ENCODE measurements around the gene STX2. TPM values are rescaled to one million over a fixed set of nuclear protein-coding genes. Genes with fewer than 3 reads are reported as not detected.

STX2 gene
- total and polyA plus RNA-seq, 10 of the 15 experiments (the other 5 are each of a cell fraction or from before 2014, with no cell fraction given) = 6.0 to 22.2 (median 10.0) TPM

- ChIA-PET SMC1A (ENCODE audit: uncharacterized antibody, unreplicated experiment) (interaction anchor here (0.6 to 2.5 kb wide), 7 partner anchors 9 to 307 kb away, joined by 3 to 11 read pairs (median 6); no protein-coding TSS in a partner anchor), RAD21 (ENCODE audit: unreplicated experiment) (interaction anchor here (1.2 to 2.5 kb wide), 3 partner anchors 9 to 268 kb away, joined by 3 to 13 read pairs (median 3); no protein-coding TSS in a partner anchor), CTCF (interaction anchor here (0.9 to 2.8 kb wide), 7 partner anchors 9 to 307 kb away, joined by 3 to 33 read pairs (median 4); partner anchors contain the start of gene ADGRD1), POLR2A (no interaction called here)
- H3K9ac ChIP-seq (ENCODE audit: control insufficient read depth, insufficient read depth, low read length) = no peak overlapping the region
- DNase-seq (ENCODE audit: low read depth, low spot score) (no peak), FAIRE-seq (no peak), ATAC-seq (no peak)
- no peak overlapping the region for H3K27ac ChIP-seq (ENCODE audit: control insufficient read depth, insufficient read depth)
- H3K4me1 ChIP-seq (ENCODE audit: control insufficient read depth, insufficient read depth, low read length) = no peaks in the 10 kb centered on the region; the same call in 1 of the 2 replicates
- H3K4me2 ChIP-seq (ENCODE audit: control insufficient read depth, insufficient read depth) = no peak overlapping the region
- peaks cover 4 to 5% of the 10 kb centered on the region in 2 experiments; a peak in 3 of 4 replicates for H3K36me3 ChIP-seq (ENCODE audit: control insufficient read depth in 2 of 2, insufficient read depth in 2 of 2, low read length in 1 of 2)
- intact Hi-C loops (cut with micrococcal nuclease; ENCODE audit: unreplicated experiment) = loop anchor here (5.0 kb wide), 1 partner anchor 307 kb away; no protein-coding TSS in a partner anchor
- H3K27me3 ChIP-seq (replicated peaks in 1 of 2; ENCODE audit: control insufficient read depth in 2 of 2, insufficient read depth in 2 of 2, low read length in 1 of 2) = no peaks in the 10 kb centered on the region
- no TSS peak for BruUV-seq (replicated peaks)
- in situ Hi-C loops (cut with MboI) = no loop called here
- 98% methylated on average over 6 of the region's 6 CpGs for whole genome bisulfite sequencing (ENCODE audit: insufficient coverage, insufficient replicate concordance, low lambda C conversion rate, missing lambda C conversion rate)
- H2AFZ ChIP-seq (ENCODE audit: control insufficient read depth, low read depth, low read length) = no peak overlapping the region
- H3K9me3 ChIP-seq (replicated peaks; ENCODE audit: control insufficient read depth, insufficient read depth, low read length) = no peaks in the 10 kb centered on the region
- TF ChIP-seq, protein P1, sequence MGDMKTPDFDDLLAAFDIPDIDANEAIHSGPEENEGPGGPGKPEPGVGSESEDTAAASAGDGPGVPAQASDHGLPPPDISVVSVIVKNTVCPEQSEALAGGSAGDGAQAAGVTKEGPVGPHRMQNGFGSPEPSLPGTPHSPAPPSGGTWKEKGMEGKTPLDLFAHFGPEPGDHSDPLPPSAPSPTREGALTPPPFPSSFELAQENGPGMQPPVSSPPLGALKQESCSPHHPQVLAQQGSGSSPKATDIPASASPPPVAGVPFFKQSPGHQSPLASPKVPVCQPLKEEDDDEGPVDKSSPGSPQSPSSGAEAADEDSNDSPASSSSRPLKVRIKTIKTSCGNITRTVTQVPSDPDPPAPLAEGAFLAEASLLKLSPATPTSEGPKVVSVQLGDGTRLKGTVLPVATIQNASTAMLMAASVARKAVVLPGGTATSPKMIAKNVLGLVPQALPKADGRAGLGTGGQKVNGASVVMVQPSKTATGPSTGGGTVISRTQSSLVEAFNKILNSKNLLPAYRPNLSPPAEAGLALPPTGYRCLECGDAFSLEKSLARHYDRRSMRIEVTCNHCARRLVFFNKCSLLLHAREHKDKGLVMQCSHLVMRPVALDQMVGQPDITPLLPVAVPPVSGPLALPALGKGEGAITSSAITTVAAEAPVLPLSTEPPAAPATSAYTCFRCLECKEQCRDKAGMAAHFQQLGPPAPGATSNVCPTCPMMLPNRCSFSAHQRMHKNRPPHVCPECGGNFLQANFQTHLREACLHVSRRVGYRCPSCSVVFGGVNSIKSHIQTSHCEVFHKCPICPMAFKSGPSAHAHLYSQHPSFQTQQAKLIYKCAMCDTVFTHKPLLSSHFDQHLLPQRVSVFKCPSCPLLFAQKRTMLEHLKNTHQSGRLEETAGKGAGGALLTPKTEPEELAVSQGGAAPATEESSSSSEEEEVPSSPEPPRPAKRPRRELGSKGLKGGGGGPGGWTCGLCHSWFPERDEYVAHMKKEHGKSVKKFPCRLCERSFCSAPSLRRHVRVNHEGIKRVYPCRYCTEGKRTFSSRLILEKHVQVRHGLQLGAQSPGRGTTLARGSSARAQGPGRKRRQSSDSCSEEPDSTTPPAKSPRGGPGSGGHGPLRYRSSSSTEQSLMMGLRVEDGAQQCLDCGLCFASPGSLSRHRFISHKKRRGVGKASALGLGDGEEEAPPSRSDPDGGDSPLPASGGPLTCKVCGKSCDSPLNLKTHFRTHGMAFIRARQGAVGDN (IDR thresholded peaks at IDR 0.05) = no peak
- TF ChIP-seq BACH1 (IDR thresholded peaks at IDR 0.05; ENCODE audit: borderline replicate concordance) = no peak
- TF ChIP-seq IRF4 (IDR thresholded peaks at IDR 0.05; ENCODE audit: low read depth, low read length) = no peak
- TF ChIP-seq ATF3 (IDR thresholded peaks at IDR 0.05; ENCODE audit: borderline replicate concordance, extremely low read depth, low read depth, low read length) = no peak
- no peak for TF ChIP-seq ZBED1 (IDR thresholded peaks at IDR 0.05; ENCODE audit: borderline replicate concordance)
- no peak for TF ChIP-seq PAX5 (IDR thresholded peaks at IDR 0.05; ENCODE audit: borderline replicate concordance, low read depth, low read length)
- TF ChIP-seq, protein P2, sequence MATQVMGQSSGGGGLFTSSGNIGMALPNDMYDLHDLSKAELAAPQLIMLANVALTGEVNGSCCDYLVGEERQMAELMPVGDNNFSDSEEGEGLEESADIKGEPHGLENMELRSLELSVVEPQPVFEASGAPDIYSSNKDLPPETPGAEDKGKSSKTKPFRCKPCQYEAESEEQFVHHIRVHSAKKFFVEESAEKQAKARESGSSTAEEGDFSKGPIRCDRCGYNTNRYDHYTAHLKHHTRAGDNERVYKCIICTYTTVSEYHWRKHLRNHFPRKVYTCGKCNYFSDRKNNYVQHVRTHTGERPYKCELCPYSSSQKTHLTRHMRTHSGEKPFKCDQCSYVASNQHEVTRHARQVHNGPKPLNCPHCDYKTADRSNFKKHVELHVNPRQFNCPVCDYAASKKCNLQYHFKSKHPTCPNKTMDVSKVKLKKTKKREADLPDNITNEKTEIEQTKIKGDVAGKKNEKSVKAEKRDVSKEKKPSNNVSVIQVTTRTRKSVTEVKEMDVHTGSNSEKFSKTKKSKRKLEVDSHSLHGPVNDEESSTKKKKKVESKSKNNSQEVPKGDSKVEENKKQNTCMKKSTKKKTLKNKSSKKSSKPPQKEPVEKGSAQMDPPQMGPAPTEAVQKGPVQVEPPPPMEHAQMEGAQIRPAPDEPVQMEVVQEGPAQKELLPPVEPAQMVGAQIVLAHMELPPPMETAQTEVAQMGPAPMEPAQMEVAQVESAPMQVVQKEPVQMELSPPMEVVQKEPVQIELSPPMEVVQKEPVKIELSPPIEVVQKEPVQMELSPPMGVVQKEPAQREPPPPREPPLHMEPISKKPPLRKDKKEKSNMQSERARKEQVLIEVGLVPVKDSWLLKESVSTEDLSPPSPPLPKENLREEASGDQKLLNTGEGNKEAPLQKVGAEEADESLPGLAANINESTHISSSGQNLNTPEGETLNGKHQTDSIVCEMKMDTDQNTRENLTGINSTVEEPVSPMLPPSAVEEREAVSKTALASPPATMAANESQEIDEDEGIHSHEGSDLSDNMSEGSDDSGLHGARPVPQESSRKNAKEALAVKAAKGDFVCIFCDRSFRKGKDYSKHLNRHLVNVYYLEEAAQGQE (IDR thresholded peaks at IDR 0.05; ENCODE audit: low read depth, low read length) = no peak
- H4K20me1 ChIP-seq (ENCODE audit: control insufficient read depth, insufficient read depth) = no peaks in the 10 kb centered on the region
- no peak overlapping the region for H3K4me3 ChIP-seq
- H3K79me2 ChIP-seq (ENCODE audit: control insufficient read depth, insufficient read depth, low read length) = no peaks in the 10 kb centered on the region
Observed at GRCh38 chr12:130825771-130826150, 13.3 kb downstream of the STX2 start.

Measured in GM12878 (cell line).